Articular chondrocyte of knee joint (primary cell): ENCODE results near the gene ARL5A. TPM values are rescaled to one million over a fixed set of nuclear protein-coding genes. Genes with fewer than 3 reads are reported as not detected.

ENCODE experiments used
- total RNA-seq: library from RNA; depleted of rRNA; stranded (reverse); fragments of >200 nt; gene quantifications from 2 replicates; pipeline ENCODE4 v1.2.3, GENCODE V29; 2012

ARL5A gene, protein sequence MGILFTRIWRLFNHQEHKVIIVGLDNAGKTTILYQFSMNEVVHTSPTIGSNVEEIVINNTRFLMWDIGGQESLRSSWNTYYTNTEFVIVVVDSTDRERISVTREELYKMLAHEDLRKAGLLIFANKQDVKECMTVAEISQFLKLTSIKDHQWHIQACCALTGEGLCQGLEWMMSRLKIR
- total RNA-seq: 63.1 and 65.5 TPM in 2 replicates

DNA sequence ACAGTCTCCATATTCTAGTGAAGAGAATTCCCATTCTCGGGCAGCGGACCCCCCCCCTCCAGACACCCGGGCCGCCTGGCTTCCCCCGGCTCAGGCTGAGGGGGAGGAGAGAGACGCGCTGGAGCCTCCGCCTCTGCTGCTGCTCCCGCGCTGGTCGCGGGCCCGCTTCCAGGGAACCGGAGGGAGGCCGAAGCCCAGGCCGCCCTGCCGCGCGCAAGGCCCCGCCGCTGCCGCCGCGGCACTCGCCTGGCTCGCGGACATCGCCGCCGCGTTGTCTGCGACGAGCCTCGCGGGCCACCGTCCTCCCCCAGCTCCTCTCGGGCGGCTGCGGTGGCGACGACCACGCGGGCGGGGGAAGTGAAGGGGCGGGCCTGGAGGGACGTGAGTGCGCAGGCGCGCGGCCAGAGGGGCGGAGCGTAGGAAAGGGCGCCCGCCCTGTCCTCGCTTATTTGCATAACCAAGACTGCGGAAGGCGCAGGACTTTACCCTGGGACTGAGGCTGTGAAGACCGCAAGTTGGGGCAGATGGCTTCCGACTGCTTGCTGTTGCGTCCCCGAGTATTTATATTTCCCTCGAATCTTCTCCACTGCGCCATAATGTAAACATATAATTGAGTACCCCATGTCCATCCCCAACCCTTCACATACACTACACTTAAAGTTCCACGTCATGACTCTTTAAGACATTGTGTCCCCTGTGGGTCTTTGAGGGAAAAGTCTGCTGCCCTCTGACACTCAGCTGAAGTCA lies at the start of gene ARL5A:
Gene ARL5A (minus strand): TSS at position 279 of the 747 bp plus-strand sequence. CDS start 245 bp downstream, at position 34.

Other genes starting within 250 kb of the ARL5A start
- gene NEB, start 93.9 kb downstream of the ARL5A start, total RNA-seq: 0.78 and 3.4 TPM in 2 replicates